WERI-Rb-1 (cell line): ENCODE data around the gene TDRKH.
"Not testable (repeated sequence)": the region's sequence is repeated elsewhere in the genome, so short reads cannot be mapped to it uniquely, and the experiment has no call there.

Experiments used
- DNase-seq: peaks from one replicate; pipeline ENCODE4 v3.0.0-alpha.2; 2020
- H3K27ac ChIP-seq: fragments of 250-450 bp; sonication (Bioruptor Pico); 2 replicates; pipeline ENCODE4 v1.5.1; 2020; ENCODE audit warnings: mild to moderate bottlenecking, moderate library complexity
- H3K27me3 ChIP-seq: fragments of 250-450 bp; sonication (Bioruptor Pico); 2 replicates; pipeline ENCODE4 v1.5.1; 2021; ENCODE audit warnings: mild to moderate bottlenecking, low read depth, moderate library complexity; ENCODE audit not compliant: insufficient read depth, severe bottlenecking
- H3K36me3 ChIP-seq: fragments of 250-450 bp; sonication (Bioruptor Pico); 2 replicates; pipeline ENCODE4 v1.5.1; 2020; ENCODE audit warnings: mild to moderate bottlenecking, moderate library complexity
- H3K4me3 ChIP-seq: 2 replicates; pipeline ENCODE4 v1.5.1; 2011; ENCODE audit warnings: low read depth, mild to moderate bottlenecking, control low read depth, low read length
- H3K9me3 ChIP-seq: fragments of 250-450 bp; sonication (Bioruptor Pico); 2 replicates; pipeline ENCODE4 v1.5.1; 2021; ENCODE audit warnings: mild to moderate bottlenecking, moderate library complexity; ENCODE audit not compliant: severe bottlenecking
- CTCF ChIP-seq: IDR thresholded peaks from 2 replicates; pipeline ENCODE4 v1.5.1; 2011; ENCODE audit warnings: low read depth, mild to moderate bottlenecking, control low read depth, inconsistent platforms, low read length

The TDRKH gene

DNA sequence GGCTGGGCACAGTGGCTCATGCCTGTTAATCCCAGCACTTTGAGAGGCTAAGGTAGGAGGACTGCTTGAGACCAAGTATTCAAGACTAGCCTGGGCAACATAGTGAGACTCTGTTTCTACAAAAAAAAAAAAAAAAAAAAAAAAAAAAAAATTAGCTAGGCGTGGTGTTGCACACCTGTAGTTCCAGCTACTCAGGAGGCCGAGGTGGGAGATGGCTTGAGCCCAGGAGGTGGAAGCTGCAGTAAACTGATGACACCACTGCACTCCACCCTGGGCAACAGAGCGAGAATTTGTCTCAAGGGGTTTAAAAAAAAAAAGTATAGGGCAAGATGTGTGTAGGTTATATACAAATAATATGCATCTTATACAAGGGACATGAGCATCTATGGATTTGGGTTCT is 2.6 kb downstream of the TDRKH start:
- TF ChIP-seq CTCF, result no peak
- Histone ChIP-seq H3K9me3 (no peaks in the 10 kb centered on the region), H3K4me3 (no peak overlapping the region), H3K36me3 (no peaks in the 10 kb centered on the region; the same call in 1 of the 2 replicates), H3K27me3 (no peaks in the 10 kb centered on the region), H3K27ac (no peak overlapping the region)
- DNase-seq, result no peak

GRCh38 chr1:151783796-151784195 is 6.5 kb downstream of the TDRKH start:
- H3K27me3 ChIP-seq, result no peaks in the 10 kb centered on the region
- H3K36me3 ChIP-seq, result peaks cover 32% of the 10 kb centered on the region
- no peak for TF ChIP-seq CTCF
- H3K4me3 ChIP-seq, result no peak overlapping the region
- no peaks in the 10 kb centered on the region for H3K9me3 ChIP-seq
- DNase-seq, result no peak
- no peak overlapping the region for H3K27ac ChIP-seq

GRCh38 chr1:151782741-151783140 is 7.6 kb downstream of the TDRKH start:
- no peak for TF ChIP-seq CTCF
- peaks cover 42% of the 10 kb centered on the region for H3K36me3 ChIP-seq
- no peaks in the 10 kb centered on the region for H3K27me3 ChIP-seq
- no peak for DNase-seq
- no peak overlapping the region for H3K4me3 ChIP-seq
- H3K27ac ChIP-seq, result no peak overlapping the region
- no peaks in the 10 kb centered on the region for H3K9me3 ChIP-seq

DNA sequence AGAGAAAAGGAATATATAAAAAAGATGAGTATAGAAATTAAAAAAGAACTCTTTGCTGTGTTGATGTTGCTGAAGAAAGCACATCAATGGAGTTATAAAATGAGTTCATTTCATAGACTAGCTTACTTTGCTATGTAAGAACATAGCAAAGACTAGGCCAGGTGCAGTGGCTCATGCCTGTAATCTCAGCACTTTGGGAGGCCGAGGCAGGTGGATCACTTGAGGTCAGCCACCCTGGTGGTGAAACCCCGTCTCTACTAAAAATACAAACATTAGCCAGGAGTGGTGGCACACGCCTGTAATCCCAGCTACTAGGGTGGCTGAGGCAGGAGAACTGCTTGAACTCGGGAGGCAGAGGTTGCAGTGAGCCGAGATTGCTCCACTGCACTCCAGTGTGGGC is 8.3 kb downstream of the TDRKH start:
- not testable (repeated sequence) for H3K27ac ChIP-seq, DNase-seq, H3K4me3 ChIP-seq, H3K9me3 ChIP-seq, H3K27me3 ChIP-seq
- H3K36me3 ChIP-seq, result peaks cover 46% of the 10 kb centered on the region

DNA sequence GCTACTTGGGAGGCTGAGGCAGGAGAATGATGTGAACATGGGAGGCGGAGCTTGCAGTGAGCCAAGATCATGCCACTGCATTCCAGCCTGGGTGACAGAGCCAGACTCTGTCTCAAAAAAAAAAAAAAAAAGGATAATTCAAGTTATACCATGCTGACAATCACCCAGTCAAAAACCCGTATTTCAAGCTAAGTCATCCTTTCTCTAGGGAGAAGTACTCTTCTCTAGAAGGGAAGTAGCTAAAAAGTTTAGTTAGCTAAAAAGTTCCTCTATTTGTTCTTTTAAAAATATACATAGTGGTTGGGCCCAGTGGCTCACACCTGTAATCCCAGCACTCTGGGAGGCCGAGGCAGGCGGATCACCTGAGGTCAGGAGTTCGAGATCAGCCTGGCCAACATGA is 9.6 kb downstream of the TDRKH start:
- H3K9me3 ChIP-seq, H3K4me3 ChIP-seq, H3K27ac ChIP-seq, H3K27me3 ChIP-seq, DNase-seq: not testable (repeated sequence)
- peaks cover 59% of the 10 kb centered on the region for H3K36me3 ChIP-seq

GRCh38 chr1:151779852-151780251 is 10.4 kb downstream of the TDRKH start:
- H3K27me3 ChIP-seq, result no peaks in the 10 kb centered on the region
- no peak for DNase-seq
- no peak overlapping the region for H3K4me3 ChIP-seq
- H3K36me3 ChIP-seq, result peaks cover 68% of the 10 kb centered on the region
- no peaks in the 10 kb centered on the region for H3K9me3 ChIP-seq
- no peak for TF ChIP-seq CTCF
- H3K27ac ChIP-seq, result no peak overlapping the region

- no peak for TF ChIP-seq CTCF
Observed at GRCh38 chr1:151777317-151777716, 13.0 kb downstream of the TDRKH start.

More at GRCh38 chr1:151777317-151777716, 13.0 kb downstream of the TDRKH start:
- Histone ChIP-seq H3K4me3 (no peak overlapping the region), H3K36me3 (peaks cover 83% of the 10 kb centered on the region), H3K27ac (no peak overlapping the region), H3K27me3 (no peaks in the 10 kb centered on the region), H3K9me3 (no peaks in the 10 kb centered on the region)
- no peak for DNase-seq
